Measurements from ENCODE around the gene TACC3. TPM values are rescaled to one million over a fixed set of nuclear protein-coding genes. Genes with fewer than 3 reads are reported as not detected.

The TACC3 gene
- total RNA-seq, 1 experiment from 2014 or later = 9.7 TPM

GRCh38 chr4:1789552-1789951, 68.2 kb downstream of the TACC3 start:
- in situ Hi-C loops (cut with HindIII; ENCODE audit: low pct_unique_long_range_greater_than_20kb, low sequenced_read_pairs) = no loop called here
- no peak for DNase-seq (ENCODE audit: low read depth, low spot score)

GRCh38 chr4:1790005-1790404, 68.7 kb downstream of the TACC3 start:
- in situ Hi-C loops (cut with HindIII; ENCODE audit: low pct_unique_long_range_greater_than_20kb, low sequenced_read_pairs) = no loop called here
- DNase-seq (ENCODE audit: low read depth, low spot score) = no peak

- in situ Hi-C loops (cut with HindIII; ENCODE audit: low pct_unique_long_range_greater_than_20kb, low sequenced_read_pairs) = no loop called here
- DNase-seq (ENCODE audit: low read depth, low spot score) = no peak
Observed at GRCh38 chr4:1792158-1792831, 71.0 kb downstream of the TACC3 start.

DNA sequence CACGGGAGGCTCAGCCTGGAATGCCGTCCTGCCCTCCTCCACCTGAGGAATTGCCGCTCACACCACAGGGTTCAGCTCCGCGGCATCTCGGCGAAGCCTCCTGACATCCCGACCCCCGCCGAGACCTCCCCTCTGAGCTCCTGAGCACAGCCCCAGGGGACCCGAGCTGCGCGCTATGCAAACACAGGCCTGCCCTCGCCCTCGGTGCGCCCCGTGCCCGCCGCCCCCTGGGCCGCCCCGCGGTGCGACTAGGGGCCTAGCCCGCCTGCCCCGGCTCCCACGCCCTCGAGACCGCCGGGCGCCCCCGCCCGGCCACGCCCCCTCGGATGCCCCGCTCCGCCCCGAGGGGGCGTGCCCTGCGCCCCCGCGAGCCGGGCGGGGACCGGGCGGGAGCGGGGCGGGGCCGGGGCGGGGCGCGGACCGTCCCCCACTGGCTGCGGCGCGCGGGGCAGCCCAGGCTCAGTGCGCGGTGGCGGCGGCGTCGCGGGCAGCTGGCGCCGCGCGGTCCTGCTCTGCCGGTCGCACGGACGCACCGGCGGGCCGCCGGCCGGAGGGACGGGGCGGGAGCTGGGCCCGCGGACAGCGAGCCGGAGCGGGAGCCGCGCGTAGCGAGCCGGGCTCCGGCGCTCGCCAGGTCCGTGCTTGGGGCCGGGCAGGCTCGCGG, 71.6 kb downstream of the TACC3 start, which contains the start of gene FGFR3:
FGFR3 (plus strand) TSS at position 462 of the 664 bp plus-strand sequence. CDS start 642 bp downstream, outside the sequence.
- peak; percentile 27 for DNase-seq (ENCODE audit: low read depth, low spot score)
- in situ Hi-C loops (cut with HindIII; ENCODE audit: low pct_unique_long_range_greater_than_20kb, low sequenced_read_pairs) = no loop called here

DNA sequence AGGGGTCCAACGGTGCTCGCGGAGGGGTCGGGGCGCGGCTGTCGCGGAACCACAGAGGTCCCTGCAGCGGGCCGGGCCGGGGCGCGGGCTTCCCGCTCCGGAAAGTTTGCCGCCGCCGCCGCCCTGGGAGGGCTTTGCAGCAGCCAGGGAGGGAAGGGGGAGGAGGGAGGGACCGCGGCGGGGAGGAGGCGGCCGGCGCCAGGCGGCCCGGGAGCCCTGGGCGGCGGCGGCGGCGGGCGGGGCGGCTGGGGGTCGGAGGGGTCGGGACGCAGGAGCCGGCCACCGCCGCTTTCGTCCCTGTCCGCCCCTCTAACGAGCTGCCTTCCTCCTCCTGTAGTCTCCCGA, 72.1 kb downstream of the TACC3 start:
- in situ Hi-C loops (cut with HindIII; ENCODE audit: low pct_unique_long_range_greater_than_20kb, low sequenced_read_pairs) = no loop called here
- peak; percentile 6 for DNase-seq (ENCODE audit: low read depth, low spot score)

GRCh38 chr4:1793940-1794808, 72.9 kb downstream of the TACC3 start:
- no peak for DNase-seq (ENCODE audit: low read depth, low spot score)
- in situ Hi-C loops (cut with HindIII; ENCODE audit: low pct_unique_long_range_greater_than_20kb, low sequenced_read_pairs) = no loop called here

Small RNA genes lying within 50 kb of the gene (small RNA-seq; reads per million reads assigned to genes)
- 0 reads per million in 2 experiments for gene RF00019

Other genes with a start within 250 kb of the TACC3 start
- gene FAM53A, start 37.2 kb upstream of the TACC3 start, total RNA-seq (2014; rRNA removed; shearing (Covaris generic)) = 1.7 and 2.1 TPM in 2 replicates
- 81.9 and 86.1 TPM in 2 replicates for gene SLBP, start 9.2 kb upstream of the TACC3 start, total RNA-seq (2014; rRNA removed; shearing (Covaris generic))
- gene TMEM129, start 198 bp upstream of the TACC3 start, total RNA-seq (2014; rRNA removed; shearing (Covaris generic)) = 27.1 and 27.2 TPM in 2 replicates
- 0.03 and 0.32 TPM in 2 replicates for gene FGFR3, start 71.8 kb downstream of the TACC3 start, total RNA-seq (2014; rRNA removed; shearing (Covaris generic))
- gene LETM1, start 134.6 kb downstream of the TACC3 start, total RNA-seq (2014; rRNA removed; shearing (Covaris generic)) = 42.3 and 45.9 TPM in 2 replicates
- 24.8 and 25.9 TPM in 2 replicates for gene NSD2, start 149.9 kb downstream of the TACC3 start, total RNA-seq (2014; rRNA removed; shearing (Covaris generic))